Fibroblast of gingiva (primary cell): ENCODE measurements around the gene STXBP1.
"Not testable (repeated sequence)": the region's sequence is repeated elsewhere in the genome, so short reads cannot be mapped to it uniquely, and the experiment has no call there.

Experiments used
- DNase-seq: peaks from one replicate; pipeline ENCODE4 v3.0.0-alpha.2; 2011; ENCODE audit warnings: low read depth

The STXBP1 gene

DNA sequence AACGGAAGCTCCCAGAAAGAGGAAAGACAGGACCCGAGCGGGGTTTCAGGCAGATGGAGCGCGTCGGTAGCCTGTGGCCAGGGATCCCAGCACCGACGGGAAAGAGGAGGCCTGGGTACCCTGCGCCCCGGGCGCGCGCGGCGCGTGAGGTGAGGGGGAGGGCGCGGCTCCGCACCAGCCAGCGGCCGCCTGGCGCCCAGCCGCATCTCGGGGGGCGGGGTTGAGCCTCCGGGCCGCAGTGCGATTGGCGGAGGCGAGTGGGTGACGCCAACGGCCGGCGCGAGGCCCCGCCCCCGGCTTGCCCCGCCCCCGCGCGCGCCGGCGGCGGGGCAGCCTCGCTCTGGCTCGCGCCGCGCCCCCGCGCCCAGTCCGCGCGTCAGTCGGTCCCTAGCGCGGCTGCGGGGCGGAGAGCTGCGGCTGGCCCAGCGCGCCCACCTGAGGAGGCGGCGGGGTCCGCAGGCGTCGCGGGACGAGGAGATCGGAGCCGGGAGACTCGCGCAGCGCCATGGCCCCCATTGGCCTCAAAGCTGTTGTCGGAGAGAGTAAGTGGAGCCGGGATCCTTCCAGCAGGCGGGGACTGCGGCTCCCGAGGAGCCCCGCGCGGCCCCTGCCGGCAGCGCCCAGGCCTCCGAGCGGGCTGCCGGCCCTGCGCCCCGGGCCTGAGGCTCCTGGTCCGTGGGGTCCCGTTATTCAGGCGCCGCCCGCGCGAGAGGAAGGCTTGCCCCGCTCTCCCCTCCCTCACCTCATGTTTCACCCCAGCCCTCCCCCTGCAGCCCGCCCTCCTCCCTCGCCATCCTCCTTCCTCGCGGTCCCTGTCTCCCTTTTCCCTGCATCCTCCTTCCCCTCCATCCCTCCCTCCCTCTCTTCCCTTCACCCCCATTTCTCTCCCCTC is at the start of gene STXBP1:
Gene STXBP1, plus strand, starts transcription at position 379 of the 892 bp plus-strand sequence. Its CDS starts 127 bp downstream, at position 506.
- DNase-seq: peak; percentile 79

DNA sequence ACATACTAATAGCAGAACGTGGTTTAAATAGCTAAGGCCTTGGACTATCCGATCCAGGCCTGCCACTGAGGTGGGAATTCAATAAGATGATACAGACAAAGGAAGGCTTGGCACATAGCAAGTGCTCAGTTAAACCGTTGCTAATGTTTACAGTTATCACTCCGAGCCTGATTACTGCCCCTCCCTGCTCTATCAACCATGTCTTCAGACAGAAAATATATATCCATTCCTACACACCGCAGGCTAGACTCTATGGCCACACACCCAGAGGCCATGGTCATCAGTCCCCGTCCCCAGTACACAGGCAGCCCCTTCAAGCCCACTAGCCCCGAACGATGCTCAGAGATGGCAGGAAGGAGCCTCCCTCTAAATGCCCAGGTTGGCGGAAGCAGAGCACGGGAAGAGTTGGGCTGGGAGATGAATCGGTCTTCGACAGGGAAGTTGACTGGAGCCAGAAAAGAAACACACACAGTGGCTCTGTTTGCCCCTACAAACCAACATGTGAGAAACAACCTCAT is 49.7 kb upstream of the STXBP1 start:
- DNase-seq: peak; percentile 1

DNA sequence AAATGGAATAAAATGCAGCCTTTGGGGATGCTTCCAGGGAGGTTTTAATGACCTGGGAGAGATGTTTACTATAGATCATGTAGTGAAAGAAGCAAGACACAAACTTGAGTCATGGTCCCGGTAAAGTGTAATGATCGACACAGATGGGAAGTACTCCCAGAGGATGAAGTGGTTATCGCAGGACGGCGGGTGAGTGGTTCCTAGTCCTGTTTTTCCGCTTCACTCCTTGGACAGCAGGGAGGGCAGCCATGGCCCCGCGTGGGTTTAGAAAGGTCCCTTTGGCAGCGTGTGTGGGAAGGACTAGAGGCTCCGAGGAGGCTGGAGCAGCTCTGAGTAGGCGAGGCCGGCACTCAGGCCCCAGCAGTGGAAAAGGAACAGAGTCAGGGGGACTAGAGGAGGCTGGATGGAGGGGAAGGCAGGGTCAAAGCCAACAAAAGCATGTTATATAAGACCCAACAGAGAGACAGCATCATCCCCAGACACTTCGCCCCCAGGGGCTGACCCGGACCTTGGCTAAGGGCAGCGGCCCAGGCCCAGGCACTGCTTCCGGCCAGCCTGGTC is 49.2 kb upstream of the STXBP1 start:
- DNase-seq: peak; percentile 64

DNA sequence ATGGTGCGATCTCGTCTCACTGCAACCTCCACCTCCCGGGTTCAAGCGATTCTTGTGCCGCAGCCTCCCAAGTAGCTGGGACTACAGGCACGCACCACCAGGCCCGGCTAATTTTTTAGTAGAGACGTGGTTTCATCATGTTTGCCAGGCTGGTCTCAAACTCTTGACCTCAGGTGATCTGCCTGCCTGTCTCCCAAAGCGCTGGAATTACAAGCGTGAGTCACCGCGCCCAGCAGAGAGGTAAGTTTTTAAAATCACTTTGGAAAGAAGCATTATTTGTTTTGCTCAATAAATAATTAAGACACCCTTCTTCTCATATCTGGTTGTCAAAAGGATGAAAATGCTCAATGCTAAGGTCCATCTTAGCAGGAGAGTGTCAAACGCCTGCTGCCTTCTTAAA is 48.5 kb upstream of the STXBP1 start:
- no peak for DNase-seq

DNA sequence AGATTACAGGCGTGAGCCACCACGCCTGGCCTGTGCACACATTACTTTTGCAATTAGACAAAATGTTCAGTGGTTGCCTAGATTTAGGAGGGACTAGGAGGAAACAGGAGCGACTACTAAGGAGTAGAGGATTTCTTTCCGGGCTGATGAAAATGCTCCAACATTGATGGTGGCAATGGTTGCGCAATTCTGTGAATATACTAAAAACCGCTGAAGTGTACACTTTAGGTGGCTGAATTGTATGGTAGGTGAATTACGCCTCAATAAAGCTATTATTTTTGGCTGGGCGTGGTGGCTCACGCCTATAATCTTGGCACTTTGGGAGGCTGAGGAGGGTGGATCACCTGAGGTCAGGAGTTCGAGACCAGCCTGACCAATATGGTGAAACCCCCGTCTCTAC is 46.8 kb upstream of the STXBP1 start:
- DNase-seq: peak; percentile 6

DNA sequence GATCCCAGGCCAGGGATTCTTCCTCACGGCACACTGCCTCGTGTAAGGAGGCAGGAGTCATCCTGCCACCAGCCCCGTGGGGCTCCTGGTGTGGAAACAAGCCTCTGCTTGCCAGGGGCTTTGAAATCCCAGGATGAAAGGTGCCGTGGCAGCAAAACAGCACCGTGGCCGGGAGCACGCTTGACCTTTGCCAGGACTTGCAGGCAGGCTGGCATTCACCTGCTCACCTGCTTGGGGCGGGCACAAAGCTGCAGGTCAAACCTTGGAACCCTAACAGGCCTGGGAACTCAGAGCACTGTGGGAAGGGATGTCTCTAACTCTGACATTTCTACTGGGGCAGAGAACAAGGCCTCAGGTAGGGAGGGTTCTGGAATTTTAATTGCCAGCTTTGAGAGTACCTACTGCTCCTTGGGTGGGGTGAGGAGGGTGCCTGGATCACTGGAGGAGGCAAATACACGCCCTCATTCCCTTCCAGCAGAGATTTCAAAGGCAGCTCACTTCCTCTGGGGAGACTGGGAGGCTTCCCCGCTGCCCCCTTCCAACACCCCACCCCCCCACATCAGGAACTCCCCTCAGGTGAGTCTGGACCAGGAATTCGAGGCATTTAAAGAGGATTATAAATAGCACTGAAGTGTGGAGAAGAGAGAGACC is 45.6 kb upstream of the STXBP1 start:
- peak; percentile 16 for DNase-seq

DNA sequence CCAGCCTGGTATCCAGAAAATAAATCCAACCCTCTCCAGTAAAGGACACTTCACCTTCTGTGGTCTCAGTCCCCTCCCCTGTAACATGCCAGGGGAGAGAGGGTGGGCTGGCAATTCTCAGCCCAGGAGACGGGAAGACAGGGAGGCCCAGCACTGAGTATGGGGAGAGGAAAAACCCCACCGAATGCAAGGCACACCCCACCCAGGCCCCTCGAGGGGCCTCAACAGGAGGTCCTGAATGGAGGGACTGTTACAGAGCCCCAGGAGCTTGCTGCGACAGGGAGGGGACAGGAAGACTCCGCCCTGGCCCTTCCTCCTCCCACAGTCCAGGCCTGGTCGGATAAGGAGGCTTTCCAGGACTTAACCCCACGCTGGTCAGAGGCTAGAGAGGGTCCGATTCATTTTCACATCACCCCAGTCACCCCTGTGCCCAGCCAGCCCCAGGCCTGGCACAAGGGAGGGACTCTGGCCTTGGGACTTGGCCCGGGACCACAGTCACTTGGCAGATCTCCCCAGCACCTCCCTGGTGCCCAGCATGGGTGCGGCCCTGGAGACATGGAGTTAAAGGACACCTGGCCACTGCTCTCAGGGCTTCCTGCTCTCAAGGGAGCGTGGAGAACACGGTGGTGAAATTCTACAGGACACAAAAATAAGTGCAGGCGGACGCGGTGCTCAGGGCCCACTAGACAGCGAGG is 44.9 kb upstream of the STXBP1 start:
- DNase-seq: peak; percentile 73

DNA sequence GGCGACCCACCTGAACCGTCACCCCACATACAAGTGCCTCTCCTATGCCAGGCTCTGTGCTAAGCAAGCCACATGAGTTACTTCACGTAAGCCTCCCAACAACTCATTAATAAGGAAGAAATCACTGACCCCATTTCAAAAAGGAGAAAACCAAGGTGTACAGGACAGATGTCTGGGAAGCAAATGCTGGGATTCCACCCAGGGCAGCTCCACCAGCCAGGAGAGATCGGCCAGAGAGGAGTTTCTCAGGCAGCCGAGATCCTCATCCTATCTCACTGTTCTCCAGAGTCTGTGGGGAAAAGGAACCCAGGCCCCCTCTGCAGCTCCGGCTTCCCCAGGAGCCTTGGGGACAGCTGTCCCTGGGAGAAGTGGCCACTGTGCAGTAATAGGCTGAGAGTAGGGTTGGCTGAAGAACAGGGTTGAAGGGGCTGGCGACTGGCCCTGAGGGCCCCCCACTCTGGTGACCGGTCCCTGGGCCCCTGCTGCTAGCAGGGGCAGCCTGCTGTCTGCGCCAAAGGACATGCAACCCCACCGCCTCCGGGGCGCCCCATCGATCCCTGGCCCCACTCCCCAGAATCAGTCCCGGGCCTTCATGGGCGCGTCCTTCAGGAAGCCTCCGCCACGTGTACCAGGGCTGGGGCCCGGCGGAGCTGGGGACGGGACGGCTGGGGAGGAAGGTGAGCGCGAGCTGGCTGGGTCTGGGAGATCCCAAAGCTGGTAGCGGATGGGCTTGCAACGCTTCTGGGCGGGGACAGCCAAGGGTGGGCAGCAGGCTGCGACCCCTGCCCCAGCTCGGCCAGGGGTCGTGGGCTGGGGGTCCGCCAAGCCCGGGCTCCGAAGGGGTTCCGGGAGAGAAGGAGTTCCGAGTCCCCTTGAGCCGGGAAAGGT is 44.1 kb upstream of the STXBP1 start:
- DNase-seq: peak; percentile 0

DNA sequence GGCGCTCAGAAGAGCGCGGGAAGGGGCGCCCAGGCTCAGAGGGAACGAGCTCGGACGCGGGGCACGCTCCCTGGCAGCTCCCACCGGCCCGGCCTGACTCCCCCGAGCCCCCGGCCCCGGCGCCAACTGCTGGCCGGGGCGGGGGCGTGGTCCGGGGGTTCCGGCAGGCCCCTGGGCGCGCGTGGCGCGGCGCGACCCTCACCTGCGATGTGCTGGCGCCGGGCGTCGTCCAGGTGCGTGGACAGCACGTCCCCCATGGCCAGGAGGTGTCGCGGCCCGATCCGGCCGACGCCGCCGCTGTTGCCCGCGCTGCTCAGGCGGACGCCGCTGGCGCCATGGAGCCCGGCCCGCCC is 43.5 kb upstream of the STXBP1 start:
- DNase-seq: no peak

DNA sequence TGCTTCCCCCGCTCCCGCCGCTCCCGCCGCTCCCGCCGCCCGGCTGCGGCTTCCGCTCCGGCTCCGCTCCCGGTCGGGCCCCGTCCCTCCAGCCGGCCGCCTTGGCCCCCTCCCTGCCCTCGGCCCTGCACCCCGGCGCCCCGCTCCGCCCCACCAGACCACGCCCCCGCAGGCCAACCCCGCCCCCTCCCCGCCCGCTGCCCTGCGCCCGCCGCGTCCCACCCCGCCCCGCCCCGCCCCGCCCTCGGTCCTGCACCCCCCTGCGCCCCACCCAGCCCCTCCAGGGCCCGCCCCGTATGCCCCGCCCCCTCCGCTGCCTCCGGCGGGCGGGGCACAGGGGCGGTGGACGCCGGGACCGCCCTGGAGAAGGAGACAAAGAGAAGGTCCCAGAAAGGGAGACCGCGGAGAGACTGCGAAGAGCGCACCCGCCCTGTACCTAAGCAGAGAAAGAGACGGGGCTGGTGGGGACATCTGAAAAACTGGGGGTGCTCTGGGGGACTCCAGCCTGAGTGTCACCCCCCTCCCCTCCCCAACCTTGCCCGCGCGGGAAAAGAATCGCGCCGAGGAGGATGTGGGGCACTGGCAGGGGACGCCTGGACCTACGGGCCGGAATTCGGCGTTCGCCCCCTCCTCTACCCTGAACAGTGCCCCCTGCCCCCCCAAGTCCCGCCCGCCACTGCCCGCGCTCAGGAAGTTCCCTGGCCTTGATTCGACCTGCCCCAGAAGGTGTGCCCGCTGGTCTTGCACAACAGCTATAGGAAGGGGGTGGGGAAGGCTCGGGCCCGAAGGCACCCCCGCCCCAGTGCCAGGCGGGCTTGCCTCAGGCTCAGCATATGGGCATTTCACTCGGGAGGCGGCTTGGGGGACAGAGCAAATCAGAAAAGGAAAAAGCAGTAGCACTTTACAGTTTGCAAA is 42.8 kb upstream of the STXBP1 start:
- DNase-seq: peak; percentile 87

DNA sequence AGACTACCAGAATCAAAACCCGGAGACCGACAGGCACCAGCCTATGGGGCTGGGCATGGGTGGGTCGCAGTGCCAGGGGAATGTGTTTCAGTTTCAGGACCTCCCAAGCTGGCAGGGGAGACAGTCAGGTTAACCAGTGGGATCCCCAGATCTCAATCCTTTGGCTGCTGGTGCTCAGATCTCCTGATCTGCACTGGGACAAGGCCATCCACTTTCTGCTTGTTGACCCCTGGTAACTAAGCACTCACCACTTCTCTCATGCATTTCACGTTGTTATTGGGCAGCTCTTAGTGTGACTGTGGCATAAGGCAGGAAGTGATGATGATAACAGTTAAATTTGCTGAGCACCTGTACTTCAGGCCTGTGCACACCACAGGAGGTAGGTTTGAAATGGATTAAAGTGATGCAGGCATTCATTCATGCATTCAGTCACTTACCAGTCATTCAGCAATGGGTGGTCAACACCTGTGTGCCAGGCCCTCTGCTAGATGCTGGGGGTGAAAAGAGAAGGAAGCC is 42.1 kb upstream of the STXBP1 start:
- peak; percentile 55 for DNase-seq

DNA sequence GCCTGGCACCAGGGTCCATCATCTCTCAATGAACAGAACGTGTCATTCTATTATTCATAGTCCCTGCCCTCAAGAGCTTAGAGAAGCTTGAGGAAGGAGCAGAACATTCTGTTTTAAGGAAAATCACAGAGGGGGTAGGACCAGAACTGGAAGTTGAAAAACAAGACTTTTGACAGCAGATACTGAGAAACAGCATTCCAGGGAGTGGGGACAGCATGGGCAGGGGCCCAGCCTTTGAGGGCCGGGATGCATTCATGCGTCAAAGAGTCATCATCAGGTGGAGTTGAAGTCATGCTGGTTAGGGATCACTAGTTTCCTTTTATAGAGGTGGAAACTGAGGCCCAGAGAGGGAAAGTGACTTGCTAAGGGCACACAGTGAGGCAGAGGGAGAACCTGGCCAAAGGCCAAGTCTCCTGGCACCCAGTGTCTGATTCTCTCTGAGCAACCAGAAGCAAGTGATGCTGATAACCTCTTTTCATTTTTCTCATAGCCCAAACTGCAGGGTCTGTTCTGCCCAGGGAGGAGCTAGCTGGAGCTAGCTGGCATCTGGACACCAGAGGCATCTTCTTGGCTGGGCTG is 41.5 kb upstream of the STXBP1 start:
- DNase-seq: no peak

DNA sequence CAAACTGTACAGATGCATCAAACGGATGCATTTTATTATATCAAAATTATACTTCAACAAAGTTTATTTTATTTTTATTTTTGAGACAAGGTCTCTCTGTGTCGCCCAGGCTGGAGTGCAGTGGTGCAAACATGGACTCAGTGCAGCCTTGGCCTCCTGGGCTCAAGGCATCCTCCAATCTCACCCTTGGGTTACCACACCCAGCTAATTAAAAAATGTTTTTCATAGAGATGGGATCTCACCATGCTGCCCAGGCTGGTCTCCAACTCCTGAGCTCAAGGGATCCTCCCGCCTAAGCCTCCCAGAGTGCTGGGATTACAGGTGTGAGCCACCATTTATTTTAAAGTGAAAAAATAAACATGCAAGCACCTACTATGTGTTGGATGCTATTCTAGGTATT is 40.1 kb upstream of the STXBP1 start:
- DNase-seq: no peak

DNA sequence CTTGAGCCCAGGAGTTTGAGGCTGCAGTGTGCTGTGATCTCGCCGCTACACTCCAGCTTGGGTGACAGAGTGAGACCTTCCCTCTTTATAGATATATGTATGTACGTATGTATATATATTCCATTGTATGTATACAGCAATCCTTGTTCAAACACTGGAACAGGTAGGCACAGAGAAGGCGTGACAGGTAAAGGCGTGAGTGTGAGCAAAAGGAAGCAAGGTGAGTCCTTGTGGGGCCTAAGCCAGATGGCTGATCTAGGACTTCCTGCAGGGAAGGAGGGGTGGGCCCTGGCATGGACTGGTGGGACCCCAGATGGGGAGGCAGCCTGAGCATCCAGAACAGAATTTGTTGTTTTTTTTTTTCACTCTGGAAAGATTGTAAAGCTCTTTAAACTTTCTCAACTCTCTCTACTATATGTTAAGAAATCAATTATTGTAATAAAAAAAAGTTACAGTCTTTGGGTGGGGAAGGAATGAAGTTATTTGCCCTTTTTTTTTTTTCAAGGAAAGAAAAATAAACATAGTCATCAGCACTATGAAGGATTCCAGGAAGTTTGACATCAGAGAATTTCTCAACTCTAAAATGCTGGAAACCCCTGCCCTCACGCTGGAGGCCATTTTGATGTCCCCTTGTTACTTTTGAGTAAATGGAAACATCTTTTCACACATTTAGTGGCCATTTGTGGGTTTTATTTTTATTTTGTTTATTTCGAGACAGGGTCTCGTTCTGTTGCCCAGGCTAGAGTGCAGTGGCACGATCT is 38.9 kb upstream of the STXBP1 start:
- peak; percentile 91 for DNase-seq

DNA sequence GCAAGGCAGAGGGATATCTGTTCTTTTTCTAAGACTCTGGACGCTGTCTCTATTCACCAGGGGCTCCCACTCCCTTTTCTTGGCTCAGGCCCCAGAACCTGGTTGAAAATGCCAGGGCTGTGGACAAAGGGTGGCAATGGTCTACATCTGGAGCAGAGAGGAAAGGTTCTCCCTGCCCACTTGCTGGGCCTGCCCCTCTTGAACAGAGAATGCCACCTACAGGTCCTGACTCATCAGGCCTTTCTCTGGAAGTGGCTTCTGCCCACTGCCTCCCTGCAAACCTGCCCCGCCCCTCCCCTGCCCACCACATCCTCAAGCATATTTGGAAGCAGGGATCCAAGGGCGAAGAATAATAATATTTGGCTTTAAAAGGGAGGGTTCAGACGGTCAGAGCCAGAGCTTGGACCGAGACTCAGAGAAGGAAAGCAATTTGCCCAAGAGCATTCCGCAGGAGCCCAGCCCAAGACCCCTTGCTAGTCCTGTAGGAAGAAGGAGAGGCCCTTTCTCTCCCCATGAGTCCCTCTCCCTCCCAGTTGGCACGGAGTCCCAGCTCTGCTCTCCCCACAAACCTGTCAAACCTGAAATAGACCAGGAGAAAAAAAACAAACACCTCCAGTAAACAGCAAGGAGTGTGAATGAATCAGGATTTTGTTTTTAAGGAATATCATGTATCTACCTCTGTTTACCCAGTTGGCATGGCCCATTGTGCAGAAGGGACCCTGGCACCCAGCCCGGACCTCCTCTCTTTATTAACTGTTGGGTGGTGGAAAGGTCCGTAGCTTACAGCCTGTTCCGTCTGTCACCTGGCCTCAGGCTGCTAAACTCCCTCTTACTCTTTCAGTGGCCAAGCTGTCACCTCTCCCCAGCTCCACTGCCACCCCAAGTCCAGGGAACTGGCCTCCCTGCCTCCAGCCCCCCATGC is 37.7 kb upstream of the STXBP1 start:
- peak; percentile 88 for DNase-seq

DNA sequence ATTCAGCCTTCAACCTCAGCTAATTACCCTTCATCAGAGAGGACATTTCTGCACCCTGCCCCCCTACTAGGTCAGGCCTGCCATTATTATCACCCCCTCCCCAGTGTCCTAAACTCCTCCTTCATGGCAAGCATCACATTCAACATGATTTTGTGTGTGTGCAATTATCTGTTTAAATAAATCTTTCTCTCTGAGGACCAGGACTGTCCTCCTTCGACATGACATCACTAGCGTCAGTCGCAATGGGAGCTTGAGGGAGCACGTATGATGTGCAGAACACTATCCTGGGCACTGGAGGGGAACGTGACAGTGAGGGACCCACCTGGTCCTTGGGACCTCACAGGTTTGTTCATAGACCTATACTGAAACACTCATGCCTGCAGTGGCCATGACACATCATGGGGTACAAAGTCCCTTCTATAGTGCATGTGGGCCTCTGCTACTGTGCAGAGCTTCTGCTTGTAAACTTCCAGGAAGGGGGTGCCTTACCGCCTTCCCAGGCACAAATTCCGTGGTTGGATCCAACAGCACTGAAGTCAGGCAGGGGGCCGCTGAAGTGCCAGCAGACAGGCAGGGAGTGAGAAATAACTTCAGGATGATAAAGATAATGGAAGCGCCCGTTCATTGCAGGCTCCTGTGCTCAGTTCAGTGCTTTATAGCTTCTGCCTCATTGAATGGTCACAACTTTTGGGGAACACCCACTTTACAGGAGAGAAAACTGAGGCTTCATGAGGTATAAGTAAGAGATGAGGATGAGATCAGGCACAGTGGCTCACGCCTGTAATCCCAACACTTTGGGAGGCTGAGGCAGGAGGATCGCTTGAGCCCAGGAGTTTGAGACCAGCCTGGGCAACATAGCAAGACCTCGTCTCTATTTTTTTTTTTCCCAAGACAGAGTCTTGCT is 36.0 kb upstream of the STXBP1 start:
- no peak for DNase-seq

DNA sequence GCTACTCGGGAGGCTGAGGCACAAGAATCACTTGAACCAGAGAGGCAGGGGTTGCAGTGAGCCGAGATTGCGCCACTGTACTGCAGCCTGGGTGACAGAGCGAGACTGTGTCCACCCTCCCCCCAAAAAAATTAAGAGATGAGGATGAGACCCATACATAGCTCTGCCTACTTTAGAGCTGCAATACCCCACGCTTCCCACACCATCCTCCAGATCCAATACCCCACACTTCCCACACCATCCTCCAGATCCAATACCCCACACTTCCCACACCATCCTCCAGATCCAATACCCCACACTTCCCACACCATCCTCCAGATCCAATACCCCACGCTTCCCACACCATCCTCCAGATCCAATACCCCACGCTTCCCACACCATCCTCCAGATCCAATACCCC is 34.9 kb upstream of the STXBP1 start:
- not testable (repeated sequence) for DNase-seq
